GM08714 (cell line): ENCODE data around the gene GARS1.

ENCODE experiments used
- H3K4me3 ChIP-seq: fragments of 200-500 bp; sonication (Bioruptor generic); 2 replicates; pipeline ENCODE4 v1.5.1; 2014; ENCODE audit warnings: mild to moderate bottlenecking, low read length, inconsistent platforms
- ZNF274 ChIP-seq: IDR thresholded peaks from 2 replicates; pipeline ENCODE4 v1.6.1; 2012; ENCODE audit warnings: mild to moderate bottlenecking, low read depth, low read length

Gene GARS1

GRCh38 chr7:30652698-30653641, 58.3 kb downstream of the GARS1 start:
- no peak for TF ChIP-seq ZNF274

GRCh38 chr7:30654296-30655090, 59.8 kb downstream of the GARS1 start:
- TF ChIP-seq ZNF274, result no peak

More at GRCh38 chr7:30652698-30653641, 58.3 kb downstream of the GARS1 start:
- H3K4me3 ChIP-seq, result no peak overlapping the region

GRCh38 chr7:30655096-30655970, 60.7 kb downstream of the GARS1 start:
- no peak for TF ChIP-seq ZNF274
- no peak overlapping the region for H3K4me3 ChIP-seq

More at GRCh38 chr7:30654296-30655090, 59.8 kb downstream of the GARS1 start:
- no peak overlapping the region for H3K4me3 ChIP-seq

- no peak overlapping the region for H3K4me3 ChIP-seq
Observed at GRCh38 chr7:30656006-30656957, 61.6 kb downstream of the GARS1 start.

GRCh38 chr7:30657131-30657530, 62.5 kb downstream of the GARS1 start:
- no peak for TF ChIP-seq ZNF274
- H3K4me3 ChIP-seq, result no peak overlapping the region

More at GRCh38 chr7:30656006-30656957, 61.6 kb downstream of the GARS1 start:
- TF ChIP-seq ZNF274, result no peak

- TF ChIP-seq ZNF274, result no peak
- H3K4me3 ChIP-seq, result no peak overlapping the region
Observed at GRCh38 chr7:30658479-30659074, 63.9 kb downstream of the GARS1 start.

GRCh38 chr7:30659312-30659711, 64.6 kb downstream of the GARS1 start:
- TF ChIP-seq ZNF274, result no peak

GRCh38 chr7:30660331-30661255, 65.9 kb downstream of the GARS1 start:
- no peak for TF ChIP-seq ZNF274
- H3K4me3 ChIP-seq, result no peak overlapping the region

More at GRCh38 chr7:30659312-30659711, 64.6 kb downstream of the GARS1 start:
- H3K4me3 ChIP-seq, result no peak overlapping the region

- no peak for TF ChIP-seq ZNF274
- H3K4me3 ChIP-seq, result no peak overlapping the region
Observed at GRCh38 chr7:30661926-30662325, 67.2 kb downstream of the GARS1 start.

- no peak for TF ChIP-seq ZNF274
- no peak overlapping the region for H3K4me3 ChIP-seq
Observed at GRCh38 chr7:30662431-30662939, 67.8 kb downstream of the GARS1 start.

- TF ChIP-seq ZNF274, result no peak
- H3K4me3 ChIP-seq, result no peak overlapping the region
Observed at GRCh38 chr7:30663414-30663813, 68.7 kb downstream of the GARS1 start.
